Mucosa of gallbladder (tissue), 1 donor: ENCODE data around the gene BCAT1. TPM values are rescaled to one million over a fixed set of nuclear protein-coding genes. Genes with fewer than 3 reads are reported as not detected.
"Not testable (repeated sequence)": the region's sequence is repeated elsewhere in the genome, so short reads cannot be mapped to it uniquely, and the experiment has no call there.

Experiments
- DNase-seq: peaks from one replicate; pipeline ENCODE4 v3.0.0-alpha.2; 2020; ENCODE audit warnings: low spot score
- total RNA-seq: library from RNA; stranded (reverse); gene quantifications from one replicate; pipeline ENCODE4 v1.2.1, GENCODE V29; 2021
- donor health status: DM: no; HTN: no; CAD: no.

Gene BCAT1
- total RNA-seq, 1 donor from 2014 or later = 18.3 TPM

- not testable (repeated sequence) for DNase-seq
Measured at GRCh38 chr12:24956351-24956750, 7.5 kb upstream of the BCAT1 start.

- no peak for DNase-seq
Measured at GRCh38 chr12:24955853-24956252, 7.0 kb upstream of the BCAT1 start.

GRCh38 chr12:24955389-24955788, 6.5 kb upstream of the BCAT1 start:
- DNase-seq = no peak

GRCh38 chr12:24954261-24954660, 5.4 kb upstream of the BCAT1 start:
- DNase-seq = no peak

- DNase-seq = no peak
Measured at GRCh38 chr12:24952389-24952788, 3.5 kb upstream of the BCAT1 start.

GRCh38 chr12:24950231-24950834, 1.4 kb upstream of the BCAT1 start:
- DNase-seq = no peak

GRCh38 chr12:24948420-24948756, 513 bp downstream of the BCAT1 start:
- DNase-seq = no peak

- no peak for DNase-seq
Measured at GRCh38 chr12:24947541-24948419, 1.1 kb downstream of the BCAT1 start.

GRCh38 chr12:24945845-24946244, 3.1 kb downstream of the BCAT1 start:
- no peak for DNase-seq

- no peak for DNase-seq
Measured at GRCh38 chr12:24945039-24945438, 3.9 kb downstream of the BCAT1 start.

GRCh38 chr12:24944601-24944975, 4.3 kb downstream of the BCAT1 start:
- DNase-seq = no peak

GRCh38 chr12:24943947-24944600, 4.8 kb downstream of the BCAT1 start:
- DNase-seq = no peak

- DNase-seq = no peak
Measured at GRCh38 chr12:24940157-24940556, 8.7 kb downstream of the BCAT1 start.

GRCh38 chr12:24939551-24939950, 9.3 kb downstream of the BCAT1 start:
- DNase-seq = not testable (repeated sequence)

- no peak for DNase-seq
Measured at GRCh38 chr12:24938341-24938740, 10.6 kb downstream of the BCAT1 start.

GRCh38 chr12:24937553-24938244, 11.2 kb downstream of the BCAT1 start:
- no peak for DNase-seq

GRCh38 chr12:24933694-24934407, 15.1 kb downstream of the BCAT1 start:
- no peak for DNase-seq

GRCh38 chr12:24931666-24932405, 17.1 kb downstream of the BCAT1 start:
- no peak for DNase-seq

GRCh38 chr12:24929953-24930352, 18.9 kb downstream of the BCAT1 start:
- no peak for DNase-seq

- DNase-seq = not testable (repeated sequence)
Measured at GRCh38 chr12:24928533-24929306, 20.2 kb downstream of the BCAT1 start.
